H1 (cell line): ENCODE data around the gene LPP. TPM values are rescaled to one million over a fixed set of nuclear protein-coding genes. Genes with fewer than 3 reads are reported as not detected.

Experiments
- KDM5A ChIP-seq: fragments of 200-600 bp; IDR thresholded peaks from 2 replicates; pipeline ENCODE4 v1.7.1; 2012; ENCODE audit warnings: mild to moderate bottlenecking, low read length, inconsistent platforms, mixed read lengths
- NRF1 ChIP-seq: IDR thresholded peaks from 2 replicates; pipeline ENCODE4 v1.6.1; 2011; ENCODE audit warnings: mild to moderate bottlenecking, low read depth, low read length, improper control_type of control experiment
- RBBP5 ChIP-seq: IDR thresholded peaks from 2 replicates; pipeline ENCODE4 v1.7.1; 2012; ENCODE audit warnings: low read depth, mild to moderate bottlenecking, inconsistent platforms, low read length, moderate library complexity, borderline replicate concordance
- polyA plus RNA-seq, 7 experiments: library from polyadenylated mRNA; depleted of rRNA in 3 of 7; stranded (reverse) in 5 of 7; unstranded in 2 of 7; fragments of >200 nt in 5 of 7; fragments of 200-250 nt in 2 of 7; gene quantifications; 1 replicate in 5 of 7; 2 replicates in 1 of 7; 4 replicates in 1 of 7; pipeline versions ENCODE4 v1.2.1 to v1.2.3, GENCODE V29; 2011 to 2013; ENCODE audit warnings: missing spikeins in 2 of 7, mixed read lengths in 2 of 7
- total RNA-seq: library from RNA; stranded (reverse); fragmentation: NEBNext Ultra II Directional; extraction: Animal tissue kit (Norgen Biotek cat#: 25700); gene quantifications from 2 replicates; pipeline ENCODE4 v1.2.1, GENCODE V29; 2021
- TF ChIP-seq, protein P1 (sequence below): IDR thresholded peaks from 2 replicates; pipeline ENCODE4 v1.6.1; 2012; ENCODE audit warnings: low read length, inconsistent platforms
- TF ChIP-seq, protein P2 (sequence below): IDR thresholded peaks from 2 replicates; pipeline ENCODE4 v1.6.1; 2012; ENCODE audit warnings: inconsistent platforms

Gene LPP
- total and polyA plus RNA-seq, 2 of the 8 experiments (the other 6 are each of a cell fraction or from before 2014, with no cell fraction given), result 10.0 to 53.3 TPM

GRCh38 chr3:188791311-188791710 is 637.4 kb downstream of the LPP start (continued):
- TF ChIP-seq, protein P1, sequence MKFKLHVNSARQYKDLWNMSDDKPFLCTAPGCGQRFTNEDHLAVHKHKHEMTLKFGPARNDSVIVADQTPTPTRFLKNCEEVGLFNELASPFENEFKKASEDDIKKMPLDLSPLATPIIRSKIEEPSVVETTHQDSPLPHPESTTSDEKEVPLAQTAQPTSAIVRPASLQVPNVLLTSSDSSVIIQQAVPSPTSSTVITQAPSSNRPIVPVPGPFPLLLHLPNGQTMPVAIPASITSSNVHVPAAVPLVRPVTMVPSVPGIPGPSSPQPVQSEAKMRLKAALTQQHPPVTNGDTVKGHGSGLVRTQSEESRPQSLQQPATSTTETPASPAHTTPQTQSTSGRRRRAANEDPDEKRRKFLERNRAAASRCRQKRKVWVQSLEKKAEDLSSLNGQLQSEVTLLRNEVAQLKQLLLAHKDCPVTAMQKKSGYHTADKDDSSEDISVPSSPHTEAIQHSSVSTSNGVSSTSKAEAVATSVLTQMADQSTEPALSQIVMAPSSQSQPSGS, result no peak
- TF ChIP-seq RBBP5 (no peak), KDM5A (no peak), NRF1 (no peak)
- TF ChIP-seq, protein P2, sequence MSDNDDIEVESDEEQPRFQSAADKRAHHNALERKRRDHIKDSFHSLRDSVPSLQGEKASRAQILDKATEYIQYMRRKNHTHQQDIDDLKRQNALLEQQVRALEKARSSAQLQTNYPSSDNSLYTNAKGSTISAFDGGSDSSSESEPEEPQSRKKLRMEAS, result no peak
